ENCODE measurements around the gene KIF1C. TPM values are rescaled to one million over a fixed set of nuclear protein-coding genes. Genes with fewer than 3 reads are reported as not detected.
"Not testable (repeated sequence)": the region's sequence is repeated elsewhere in the genome, so short reads cannot be mapped to it uniquely, and the experiment has no call there.

The KIF1C gene
- total RNA-seq, 2 experiments from 2014 or later: 35.5 to 37.3 TPM

- Mint-ChIP-seq H3K9me3 (no peaks in the 10 kb centered on the region), H3K36me3 (peaks cover 12% of the 10 kb centered on the region), H3K27ac (no peak overlapping the region), H3K4me1 (peaks cover 17% of the 10 kb centered on the region), H3K4me3 (no peak overlapping the region), H3K27me3 (no peaks in the 10 kb centered on the region)
- no peak for ATAC-seq (ENCODE audit: low read depth)
- POLR2A ChIA-PET: interaction anchor here (1.5 kb wide), 1 partner anchor 30 kb away, joined by 6 read pairs; the partner anchor contains the start of genes INCA1 and KIF1C
- DNase-seq: no peak
Observed at GRCh38 chr17:5027299-5027698, 29.5 kb downstream of the KIF1C start.

- Mint-ChIP-seq H3K4me3 (no peak overlapping the region), H3K4me1 (peaks cover 17% of the 10 kb centered on the region), H3K27me3 (no peaks in the 10 kb centered on the region), H3K9me3 (no peaks in the 10 kb centered on the region), H3K27ac (no peak overlapping the region), H3K36me3 (peaks cover 12% of the 10 kb centered on the region)
- POLR2A ChIA-PET: interaction anchor here (0.6 to 1.5 kb wide), 2 partner anchors 30 to 36 kb away, joined by 3 to 6 read pairs; partner anchors contain the start of genes INCA1 and KIF1C
- DNase-seq: no peak
- ATAC-seq (ENCODE audit: low read depth): no peak
Observed at GRCh38 chr17:5027916-5028315, 30.2 kb downstream of the KIF1C start.

- H3K9me3 Mint-ChIP-seq; DNase-seq; H3K27me3 Mint-ChIP-seq; H3K36me3 Mint-ChIP-seq; ATAC-seq (ENCODE audit: low read depth): not testable (repeated sequence)
- Mint-ChIP-seq H3K4me3 (peak overlapping the region; percentile 89), H3K27ac (peak overlapping the region; percentile 95), H3K4me1 (peaks cover 15% of the 10 kb centered on the region)
- POLR2A ChIA-PET: interaction anchor here (0.8 to 1.6 kb wide), 4 partner anchors 12 to 96 kb away, joined by 3 to 6 read pairs (median 4); partner anchors contain the start of genes INCA1, KIF1C and SPAG7
Observed at GRCh38 chr17:5030168-5030567, 32.4 kb downstream of the KIF1C start.

DNA sequence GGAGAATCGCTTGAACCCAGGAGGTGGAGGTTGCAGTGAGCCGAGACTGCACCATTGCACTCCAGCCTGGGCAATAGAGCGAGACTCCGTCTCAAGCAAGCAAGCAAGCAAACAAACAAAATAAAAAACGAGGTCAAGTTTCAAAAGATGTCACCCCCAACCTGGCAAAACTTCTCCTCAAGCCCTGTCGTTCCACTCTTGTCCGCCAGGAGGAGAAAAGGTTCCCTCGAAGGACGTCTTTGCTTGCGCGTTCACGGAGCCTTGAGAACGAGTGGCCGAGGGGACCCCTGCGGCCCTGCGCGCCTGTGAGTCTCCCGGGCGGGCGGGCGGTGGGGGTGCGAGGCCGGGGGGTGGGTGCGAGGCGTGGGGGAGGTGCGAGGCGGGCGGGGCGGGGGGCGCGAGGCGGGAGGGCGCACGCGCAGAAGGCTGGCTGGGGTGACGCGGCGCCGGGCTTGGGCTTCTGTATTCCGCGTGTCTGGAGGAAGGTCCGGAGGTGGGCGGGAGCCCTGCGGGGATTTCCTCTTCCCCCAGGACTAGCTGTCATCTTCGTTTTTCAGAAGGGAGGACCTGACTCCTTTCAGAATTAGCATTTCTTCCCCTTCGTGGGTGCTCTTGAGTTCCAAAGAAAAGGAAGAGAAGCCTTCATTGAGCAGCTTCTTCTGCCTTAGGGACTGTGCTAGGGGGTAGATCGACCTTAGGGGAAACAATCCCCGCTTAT is 33.8 kb downstream of the KIF1C start:
- peak; percentile 77 for ATAC-seq (ENCODE audit: low read depth)
- Mint-ChIP-seq H3K27me3 (peaks cover 7% of the 10 kb centered on the region), H3K4me1 (peaks cover 13% of the 10 kb centered on the region), H3K9me3 (no peaks in the 10 kb centered on the region), H3K36me3 (peaks cover 5% of the 10 kb centered on the region), H3K4me3 (peak overlapping the region; percentile 89), H3K27ac (peak overlapping the region; percentile 95)
- peak; percentile 83 for DNase-seq
- POLR2A ChIA-PET: interaction anchor here (0.9 to 1.7 kb wide), 8 partner anchors 10 to 122 kb away, joined by 3 to 6 read pairs (median 4); partner anchors contain the start of genes INCA1, KIF1C, PFN1 and RNF167

GRCh38 chr17:5032865-5033264 is 35.1 kb downstream of the KIF1C start:
- no peak overlapping the region for H3K27ac Mint-ChIP-seq
- H3K4me3 Mint-ChIP-seq: no peak overlapping the region
- peaks cover 7% of the 10 kb centered on the region for H3K27me3 Mint-ChIP-seq
- ATAC-seq (ENCODE audit: low read depth): no peak
- POLR2A ChIA-PET: interaction anchor here (0.7 to 1.6 kb wide), 3 partner anchors 16 to 93 kb away, joined by 3 to 5 read pairs (median 4); partner anchors contain the start of genes RNF167 and SLC25A11
- peaks cover 13% of the 10 kb centered on the region for H3K4me1 Mint-ChIP-seq
- peaks cover 5% of the 10 kb centered on the region for H3K36me3 Mint-ChIP-seq
- no peak for DNase-seq
- no peaks in the 10 kb centered on the region for H3K9me3 Mint-ChIP-seq

GRCh38 chr17:5033352-5034015 is 35.7 kb downstream of the KIF1C start:
- H3K27me3 Mint-ChIP-seq: peaks cover 7% of the 10 kb centered on the region
- ATAC-seq (ENCODE audit: low read depth): no peak
- POLR2A ChIA-PET: interaction anchor here (0.7 to 1.2 kb wide), 2 partner anchors 16 to 85 kb away, joined by 3 to 4 read pairs; partner anchors contain the start of gene PFN1
- H3K36me3 Mint-ChIP-seq: peaks cover 5% of the 10 kb centered on the region
- H3K4me3 Mint-ChIP-seq: no peak overlapping the region
- H3K9me3 Mint-ChIP-seq: no peaks in the 10 kb centered on the region
- H3K4me1 Mint-ChIP-seq: peaks cover 13% of the 10 kb centered on the region
- no peak overlapping the region for H3K27ac Mint-ChIP-seq
- no peak for DNase-seq

- H3K4me1 Mint-ChIP-seq: peaks cover 13% of the 10 kb centered on the region
- peaks cover 5% of the 10 kb centered on the region for H3K36me3 Mint-ChIP-seq
- no peak for DNase-seq
- H3K4me3 Mint-ChIP-seq: no peak overlapping the region
- no peaks in the 10 kb centered on the region for H3K9me3 Mint-ChIP-seq
- no peak overlapping the region for H3K27ac Mint-ChIP-seq
- ATAC-seq (ENCODE audit: low read depth): no peak
- POLR2A ChIA-PET: interaction anchor here (1.0 to 1.2 kb wide), 2 partner anchors 25 to 86 kb away, joined by 3 to 4 read pairs; partner anchors contain the start of gene PFN1
- peaks cover 7% of the 10 kb centered on the region for H3K27me3 Mint-ChIP-seq
Observed at GRCh38 chr17:5034063-5034462, 36.3 kb downstream of the KIF1C start.

GRCh38 chr17:5034651-5035050 is 36.9 kb downstream of the KIF1C start:
- POLR2A ChIA-PET: interaction anchor here (0.9 to 1.2 kb wide), 4 partner anchors 9 to 86 kb away, joined by 3 to 4 read pairs (median 3); partner anchors contain the start of gene PFN1
- DNase-seq: no peak
- Mint-ChIP-seq H3K27ac (no peak overlapping the region), H3K4me3 (no peak overlapping the region), H3K36me3 (peaks cover 5% of the 10 kb centered on the region), H3K9me3 (no peaks in the 10 kb centered on the region), H3K4me1 (peaks cover 13% of the 10 kb centered on the region), H3K27me3 (peaks cover 7% of the 10 kb centered on the region)
- no peak for ATAC-seq (ENCODE audit: low read depth)

DNA sequence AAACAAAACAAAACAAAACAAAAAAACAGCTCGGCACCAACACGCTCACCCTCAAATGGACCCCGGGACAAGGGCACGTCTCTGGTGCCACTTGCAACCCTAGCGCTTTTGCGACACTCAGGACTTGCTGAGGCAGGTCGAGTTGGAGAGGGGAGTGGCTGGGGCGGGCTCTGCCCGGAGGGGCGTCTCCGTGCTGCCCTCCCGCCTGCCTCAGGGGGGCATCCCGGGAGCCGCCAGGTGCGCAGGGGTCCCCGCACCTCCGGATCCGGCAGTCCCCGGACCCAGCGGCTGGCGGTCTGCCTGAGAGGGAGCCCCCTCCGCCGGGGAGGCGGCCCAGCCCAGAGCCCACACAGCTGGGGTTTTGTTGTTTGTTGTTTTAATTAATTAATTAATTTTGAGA is 37.6 kb downstream of the KIF1C start, which contains the start of gene SLC52A1:
TSS of gene SLC52A1 (minus strand) at position 112 of the 400 bp plus-strand sequence. CDS start 820 bp downstream, outside the sequence.
- H3K27me3 Mint-ChIP-seq: peaks cover 7% of the 10 kb centered on the region
- peaks cover 6% of the 10 kb centered on the region for H3K36me3 Mint-ChIP-seq
- no peaks in the 10 kb centered on the region for H3K9me3 Mint-ChIP-seq
- DNase-seq (no peak), ATAC-seq (ENCODE audit: low read depth) (no peak)
- peaks cover 14% of the 10 kb centered on the region for H3K4me1 Mint-ChIP-seq
- H3K4me3 Mint-ChIP-seq: peak within 1 kb of the TSS; percentile 19
- POLR2A ChIA-PET: interaction anchor here (0.6 to 1.1 kb wide), 3 partner anchors 9 to 663 kb away, joined by 3 to 4 read pairs (median 3); no protein-coding TSS in a partner anchor
- H3K27ac Mint-ChIP-seq: no peak within 1 kb of the TSS

- Mint-ChIP-seq H3K4me1 (peaks cover 38% of the 10 kb centered on the region), H3K36me3 (peaks cover 18% of the 10 kb centered on the region), H3K27ac (peak overlapping the region; percentile 93), H3K4me3 (peak overlapping the region; percentile 93), H3K9me3 (no peaks in the 10 kb centered on the region), H3K27me3 (no peaks in the 10 kb centered on the region)
- DNase-seq (peak; percentile 50), ATAC-seq (ENCODE audit: low read depth) (peak; percentile 72)
- POLR2A ChIA-PET: interaction anchor here (0.8 to 1.6 kb wide), 5 partner anchors 11 to 96 kb away, joined by 4 to 9 read pairs (median 4); no protein-coding TSS in a partner anchor
Observed at GRCh38 chr17:5042157-5043022, 44.6 kb downstream of the KIF1C start.

DNA sequence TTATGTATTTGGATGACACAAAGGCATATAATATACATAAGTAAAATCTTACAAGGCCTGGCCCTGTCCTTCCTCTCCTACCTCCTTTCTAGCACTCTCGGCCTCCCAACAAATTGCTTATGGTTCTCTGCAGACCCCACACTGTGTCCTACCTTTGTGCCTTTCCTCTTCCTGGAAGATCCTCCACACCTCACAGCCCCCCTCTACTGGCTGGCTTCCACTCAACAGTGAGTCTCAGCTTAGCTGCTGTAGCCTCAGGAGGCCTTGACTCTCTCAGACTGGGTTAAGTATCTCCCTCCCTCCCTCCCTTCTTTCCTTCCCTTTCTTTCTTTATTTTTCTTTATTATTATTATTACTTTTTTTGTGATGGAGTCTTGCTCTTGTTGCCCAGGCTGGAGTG is 45.8 kb downstream of the KIF1C start:
- Mint-ChIP-seq H3K4me1 (peaks cover 44% of the 10 kb centered on the region), H3K27me3 (no peaks in the 10 kb centered on the region), H3K36me3 (peaks cover 25% of the 10 kb centered on the region), H3K27ac (peak overlapping the region; percentile 93), H3K4me3 (peak overlapping the region; percentile 93), H3K9me3 (no peaks in the 10 kb centered on the region)
- POLR2A ChIA-PET: interaction anchor here (1.6 kb wide), 1 partner anchor 27 kb away, joined by 4 read pairs; no protein-coding TSS in a partner anchor
- ATAC-seq (ENCODE audit: low read depth) (peak; percentile 51), DNase-seq (no peak)

DNA sequence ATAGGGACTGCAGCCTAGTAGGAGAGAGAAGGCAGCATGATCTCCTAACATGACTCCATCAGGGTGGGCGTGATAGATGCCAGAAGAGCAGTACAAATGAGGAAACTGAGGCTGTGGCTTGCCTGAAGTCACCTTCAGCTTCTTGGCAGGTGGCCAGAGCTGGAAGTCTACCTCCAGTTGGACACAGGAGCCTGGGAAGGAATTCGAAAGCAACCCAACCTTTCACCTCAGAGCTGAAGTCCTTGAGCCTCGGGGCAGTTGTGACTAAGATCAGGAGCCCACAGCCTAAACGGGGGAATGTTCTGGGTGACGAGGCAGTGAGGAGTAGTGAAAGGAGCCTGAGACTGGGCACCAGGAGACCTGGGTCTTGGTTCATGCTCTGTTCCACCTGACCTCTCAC is 46.9 kb downstream of the KIF1C start:
- Mint-ChIP-seq H3K27ac (peak overlapping the region; percentile 17), H3K4me1 (peaks cover 52% of the 10 kb centered on the region), H3K9me3 (no peaks in the 10 kb centered on the region), H3K27me3 (no peaks in the 10 kb centered on the region), H3K36me3 (peaks cover 32% of the 10 kb centered on the region), H3K4me3 (no peak overlapping the region)
- ATAC-seq (ENCODE audit: low read depth): no peak
- POLR2A ChIA-PET: no interaction called here
- DNase-seq: no peak
